GM12878 (cell line): ENCODE results near the gene IFNL2. TPM values are rescaled to one million over a fixed set of nuclear protein-coding genes. Genes with fewer than 3 reads are reported as not detected.
A peak's percentile ranks its signal among the peaks of the same experiment; 100 is the strongest.
"Not testable (repeated sequence)": the region's sequence is repeated elsewhere in the genome, so short reads cannot be mapped to it uniquely, and the experiment has no call there.

Source experiments
- ATAC-seq: fragments of 200-7000 bp; cut with Tn5 transposase; 3 replicates; pipeline ENCODE4 v1.9.1; 2020; ENCODE audit warnings: mild to moderate bottlenecking, moderate library complexity
- BruUV-seq: library from RNA; stranded (reverse); fragments of 400-500 nt; replicated peaks from 2 replicates; lab custom pipeline; 2021; lab: Mats Ljungman, UMichigan
- CTCF ChIA-PET: fragments of 300-600 bp; sonication (Branson Sonifier 250); formaldehyde crosslinking; extraction: SDS; loops from one replicate; lab custom pipeline; 2021; ENCODE audit warnings: inconsistent platforms; lab: Yijun Ruan, JAX
- POLR2A ChIA-PET: fragments of 350-600 bp; formaldehyde crosslinking; extraction: SDS; loops from one replicate; lab custom pipeline; 2021; ENCODE audit warnings: inconsistent platforms; lab: Charles Lee
- RAD21 ChIA-PET: fragments of 300-600 bp; sonication (Branson Sonifier 250); formaldehyde crosslinking; loops from one replicate; lab custom pipeline; 2023; ENCODE audit warnings: antibody characterized with exemption; ENCODE audit not compliant: unreplicated experiment; lab: Charles Lee
- SMC1A ChIA-PET: fragments of 300-600 bp; sonication (Branson Sonifier 250); formaldehyde crosslinking; loops from one replicate; lab custom pipeline; 2023; ENCODE audit not compliant: unreplicated experiment, uncharacterized antibody; lab: Charles Lee
- DNase-seq: peaks from one replicate; pipeline ENCODE4 v3.0.0-alpha.2; 2011; ENCODE audit warnings: low read depth, low spot score
- FAIRE-seq: peaks from 3 replicates; lab custom pipeline; 2011; peaks lifted over from hg19 to GRCh38; lab: Jason Lieb, UNC
- H2AFZ ChIP-seq: 2 replicates; pipeline ENCODE4 v1.6.0; 2011; ENCODE audit warnings: low read depth, low read length, control low read depth; ENCODE audit not compliant: control insufficient read depth
- H3K27ac ChIP-seq: 2 replicates; pipeline ENCODE4 v1.5.1; 2011; ENCODE audit warnings: control low read depth; ENCODE audit not compliant: control insufficient read depth, insufficient read depth
- H3K27me3 ChIP-seq, 2 experiments: replicated peaks in 1 of 2; 2 replicates each; pipeline versions ENCODE4 v1.6.0 to v1.6.1; 2011; ENCODE audit warnings: low read length in 1 of 2; ENCODE audit not compliant: control insufficient read depth in 2 of 2, insufficient read depth in 2 of 2
- H3K36me3 ChIP-seq, 2 experiments: 2 replicates each; pipeline ENCODE4 v1.5.1; 2011; ENCODE audit warnings: low read length in 1 of 2; ENCODE audit not compliant: control insufficient read depth in 2 of 2, insufficient read depth in 2 of 2
- H3K4me1 ChIP-seq: 2 replicates; pipeline ENCODE4 v1.6.1; 2011; ENCODE audit warnings: mild to moderate bottlenecking, low read length, moderate library complexity, mixed read lengths; ENCODE audit not compliant: control insufficient read depth, insufficient read depth
- H3K4me2 ChIP-seq: 2 replicates; pipeline ENCODE4 v1.6.0; 2011; ENCODE audit warnings: control low read depth; ENCODE audit not compliant: control insufficient read depth, insufficient read depth
- H3K4me3 ChIP-seq: fragments of 200-600 bp; sonication (generic); 2 replicates; pipeline ENCODE4 v1.5.1; 2016
- H3K79me2 ChIP-seq: 2 replicates; pipeline ENCODE4 v1.6.0; 2011; ENCODE audit warnings: low read length; ENCODE audit not compliant: control insufficient read depth, insufficient read depth
- H3K9ac ChIP-seq: 2 replicates; pipeline ENCODE4 v1.8.0; 2011; ENCODE audit warnings: low read length, control low read depth, mixed read lengths; ENCODE audit not compliant: control insufficient read depth, insufficient read depth
- H3K9me3 ChIP-seq: replicated peaks from 3 replicates; pipeline ENCODE4 v1.5.1; 2011; ENCODE audit warnings: mild to moderate bottlenecking, low read length; ENCODE audit not compliant: control insufficient read depth, insufficient read depth
- H4K20me1 ChIP-seq: 2 replicates; pipeline ENCODE4 v1.6.0; 2011; ENCODE audit not compliant: control insufficient read depth, insufficient read depth
- NFYB ChIP-seq: IDR thresholded peaks from 2 replicates; pipeline ENCODE4 v1.6.1; 2011; ENCODE audit warnings: low read depth, mild to moderate bottlenecking, low read length, improper control_type of control experiment, moderate library complexity; ENCODE audit not compliant: insufficient read depth
- SREBF2 ChIP-seq: IDR thresholded peaks from 2 replicates; pipeline ENCODE4 v1.6.1; 2012; ENCODE audit warnings: mild to moderate bottlenecking, low read length
- TCF3 ChIP-seq: IDR thresholded peaks from 2 replicates; pipeline ENCODE4 v1.6.1; 2012; ENCODE audit warnings: low read depth, mild to moderate bottlenecking, low read length, borderline replicate concordance; ENCODE audit not compliant: insufficient read depth
- WGBS: methylation state at CpG from one replicate; pipeline ENCODE4 v1.1.6; 2016; ENCODE audit warnings: low lambda C conversion rate; ENCODE audit not compliant: insufficient replicate concordance, insufficient coverage; ENCODE audit errors: missing lambda C conversion rate; 5-methylcytosine and 5-hydroxymethylcytosine counted together
- in situ Hi-C: fragments of 300-500 bp; cut with MboI; formaldehyde crosslinking; loops from 9 replicates; pipeline ENCODE4 v1.14.3; 2018; ENCODE audit warnings: mixed read lengths
- intact Hi-C: fragments of 100-400 bp; cut with micrococcal nuclease; formaldehyde crosslinking; loops from one replicate; pipeline ENCODE4 v1.14.2; 2022; ENCODE audit not compliant: unreplicated experiment
- polyA plus RNA-seq, 11 experiments: library from polyadenylated mRNA; depleted of rRNA in 4 of 11; unstranded in 6 of 11; stranded (reverse) in 5 of 11; fragments of >200 nt; fragmentation: Nextera tagmentation in 4 of 11; fragmentation: Illumina TruSeq in 1 of 11; extraction: Ambion mirVana in 4 of 11; extraction: Trizol in 1 of 11; gene quantifications; 1 replicate in 1 of 11; 2 replicates in 10 of 11; pipeline versions ENCODE4 v1.2.1 to v1.2.3, GENCODE V29; 2011 to 2016; ENCODE audit warnings: inconsistent platforms in 2 of 11, missing spikeins in 2 of 11, low read depth in 1 of 11
- total RNA-seq, 4 experiments: library from RNA; depleted of rRNA in 3 of 4; stranded (reverse); fragments of >200 nt in 3 of 4; fragmentation: Illumina TruSeq in 1 of 4; extraction: Trizol in 1 of 4; gene quantifications; 2 replicates each; pipeline versions ENCODE4 v1.2.1 to v1.2.3, GENCODE V29; 2013 to 2021

Gene IFNL2
- total and polyA plus RNA-seq, 10 of the 15 experiments (the other 5 are each of a cell fraction or from before 2014, with no cell fraction given), result 0.24 TPM; not detected in 9

- not testable (repeated sequence) for DNase-seq
- POLR2A ChIA-PET, result interaction anchor here (0.6 kb wide), 1 partner anchor 82 kb away, joined by 8 read pairs; the partner anchor contains the start of genes MED29 and PAF1
Observed at GRCh38 chr19:39309305-39309670, 41.1 kb downstream of the IFNL2 start.

GRCh38 chr19:39310558-39311311 is 42.5 kb downstream of the IFNL2 start:
- Histone ChIP-seq H3K27ac (no peak overlapping the region), H3K4me1 (no peaks in the 10 kb centered on the region), H2AFZ (no peak overlapping the region), H3K79me2 (no peaks in the 10 kb centered on the region), H4K20me1 (0 out of 2 replicates have a peak, but pooled peaks cover 2% of the 10 kb centered on the region), H3K4me3 (no peak overlapping the region), H3K27me3 (no peaks in the 10 kb centered on the region), H3K9me3 (no peaks in the 10 kb centered on the region), H3K9ac (no peak overlapping the region), H3K36me3 (no peaks in the 10 kb centered on the region; a peak in 1 of 4 replicates), H3K4me2 (no peak overlapping the region)
- ChIA-PET POLR2A (no interaction called here), SMC1A (no interaction called here), CTCF (no interaction called here), RAD21 (no interaction called here)
- no peak for DNase-seq
- 46% methylated on average over 11 of the region's 11 CpGs for WGBS
- ATAC-seq, result no peak
- in situ Hi-C loops (no loop called here), intact Hi-C loops (no loop called here)
- BruUV-seq, result no TSS peak
- TF ChIP-seq TCF3 (no peak), NFYB (peak; percentile 51), SREBF2 (no peak)
- FAIRE-seq, result no peak

More at GRCh38 chr19:39309305-39309670, 41.1 kb downstream of the IFNL2 start:
- H3K4me3 ChIP-seq, FAIRE-seq, H3K4me2 ChIP-seq, intact Hi-C loops, ATAC-seq, RAD21 ChIA-PET, H3K9me3 ChIP-seq, H3K79me2 ChIP-seq, H3K9ac ChIP-seq, H3K4me1 ChIP-seq, H3K27me3 ChIP-seq, H3K36me3 ChIP-seq, H4K20me1 ChIP-seq, H3K27ac ChIP-seq, SMC1A ChIA-PET, in situ Hi-C loops, H2AFZ ChIP-seq, BruUV-seq: not testable (repeated sequence)
- 47% methylated on average over 7 of the region's 7 CpGs for WGBS
- CTCF ChIA-PET, result interaction anchor here (0.6 kb wide), 1 partner anchor 126 kb away, joined by 3 read pairs; no protein-coding TSS in a partner anchor
